A673 (cell line): Measurements from ENCODE around the gene DUSP14.

Source experiments
- CTCF ChIP-seq: fragments of 300-800, 200-600 bp; sonication (generic); conservative IDR thresholded peaks from 2 replicates; pipeline ENCODE4 v1.5.1; 2017; ENCODE audit warnings: low read depth, mild to moderate bottlenecking, antibody characterized with exemption, low read length, moderate library complexity, mixed read lengths
- EZH2 ChIP-seq: fragments of 200-600 bp; sonication (generic); IDR thresholded peaks from 2 replicates; pipeline ENCODE4 v1.6.1; 2017; ENCODE audit warnings: borderline replicate concordance, low read depth, mild to moderate bottlenecking, mixed read lengths, antibody characterized with exemption, low read length; ENCODE audit not compliant: poor library complexity, severe bottlenecking

GRCh38 chr17:37466471-37466870 is 23.2 kb upstream of the DUSP14 start:
- TF ChIP-seq CTCF (no peak), EZH2 (no peak)
